Inferior parietal cortex (tissue), 1 donor: ENCODE results near the gene FAF2.

Experiments used
- DNase-seq: peaks from one replicate; pipeline ENCODE4 v3.0.0-alpha.2; 2016; ENCODE audit errors: extremely low spot score

Gene FAF2

DNA sequence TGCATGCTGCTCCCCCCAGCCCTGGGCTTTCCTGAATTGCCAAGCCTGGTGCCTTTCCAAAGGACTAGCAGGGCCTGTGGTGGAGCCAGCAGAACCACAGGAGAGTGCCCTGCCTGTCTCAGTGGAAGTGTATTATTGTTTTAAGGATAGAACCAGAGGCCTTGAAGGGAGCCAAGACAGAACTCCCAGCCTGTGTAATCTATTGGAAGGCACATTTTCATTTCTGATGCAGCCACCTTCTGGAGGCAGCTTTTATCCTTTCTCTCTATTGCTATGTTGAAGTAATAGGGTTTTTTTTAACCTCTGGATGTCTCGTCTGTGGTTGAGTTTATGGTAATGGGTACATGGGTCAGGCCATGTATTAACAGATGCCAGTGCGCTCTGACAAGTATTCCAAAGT lies 59.7 kb downstream of the FAF2 start:
- DNase-seq: no peak

DNA sequence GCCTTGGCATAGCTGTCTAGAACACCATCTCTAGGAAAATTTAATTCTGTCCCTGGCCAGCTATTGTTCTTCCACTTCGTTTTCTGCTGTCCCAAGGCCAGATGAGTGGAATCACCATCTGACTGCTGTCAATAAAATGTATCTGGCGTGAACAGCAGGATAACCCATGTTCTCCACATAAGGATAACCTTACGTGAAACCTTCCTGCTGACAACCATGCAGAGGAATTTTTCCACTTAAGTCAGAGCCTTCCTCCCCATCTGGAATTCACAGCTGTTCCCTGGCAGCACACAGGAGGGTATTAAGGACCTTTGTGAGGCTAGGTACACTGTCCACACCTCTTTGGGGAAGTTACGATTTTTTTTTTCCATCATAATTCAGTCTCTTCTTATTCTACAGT lies 60.4 kb downstream of the FAF2 start:
- DNase-seq: no peak

DNA sequence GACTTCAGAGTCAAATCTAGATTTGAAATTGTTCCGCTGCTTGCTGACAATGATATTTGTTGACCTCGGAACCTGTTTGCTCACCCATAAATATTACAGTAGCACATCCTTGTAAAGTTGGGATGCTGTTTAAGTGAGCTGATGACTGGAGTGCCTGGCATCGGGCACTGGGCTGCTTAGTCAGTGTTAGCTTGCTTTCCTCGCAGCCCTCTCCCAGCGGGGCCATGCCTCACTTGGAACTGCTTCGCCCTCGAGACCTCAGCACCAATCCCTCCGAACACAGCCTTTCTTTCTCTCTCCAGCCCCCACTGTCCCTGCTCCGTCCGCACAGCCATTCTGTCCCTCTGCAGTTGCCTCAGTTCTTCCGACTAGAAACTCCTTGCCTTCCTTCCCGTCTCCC lies 65.6 kb downstream of the FAF2 start:
- no peak for DNase-seq

DNA sequence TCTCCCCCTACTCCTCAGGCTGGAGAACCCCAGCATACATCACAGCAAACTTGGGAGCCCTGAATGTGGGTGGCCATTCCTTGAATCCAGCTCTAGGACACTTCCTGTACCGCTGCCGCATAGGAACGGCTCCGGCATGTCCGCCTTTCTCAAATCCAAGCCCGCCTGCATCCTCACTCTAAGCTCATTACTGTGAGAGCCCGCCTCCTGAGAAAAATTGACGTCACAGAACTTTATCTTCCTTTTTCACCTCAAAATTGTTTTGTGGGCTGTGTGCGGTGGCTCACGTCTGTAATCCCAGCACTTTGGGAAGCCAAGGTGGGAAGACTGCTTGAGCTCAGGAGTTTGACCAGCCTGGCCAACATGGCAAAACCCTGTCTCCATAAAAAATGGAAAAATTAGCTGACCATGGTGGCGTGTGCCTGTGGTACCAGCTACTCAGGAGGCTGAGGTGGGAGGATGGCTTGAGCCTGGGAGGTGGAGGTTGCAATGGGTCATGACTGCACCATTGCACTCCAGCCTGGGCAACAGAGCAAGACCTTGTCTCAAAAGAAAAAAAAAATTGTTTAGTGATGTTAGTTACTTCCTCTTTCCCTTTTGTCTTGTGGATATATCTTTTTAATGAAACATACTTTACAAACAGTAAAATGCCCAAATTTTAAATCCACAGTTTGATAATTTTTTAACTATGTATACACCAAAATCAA lies 66.2 kb downstream of the FAF2 start:
- DNase-seq: no peak

DNA sequence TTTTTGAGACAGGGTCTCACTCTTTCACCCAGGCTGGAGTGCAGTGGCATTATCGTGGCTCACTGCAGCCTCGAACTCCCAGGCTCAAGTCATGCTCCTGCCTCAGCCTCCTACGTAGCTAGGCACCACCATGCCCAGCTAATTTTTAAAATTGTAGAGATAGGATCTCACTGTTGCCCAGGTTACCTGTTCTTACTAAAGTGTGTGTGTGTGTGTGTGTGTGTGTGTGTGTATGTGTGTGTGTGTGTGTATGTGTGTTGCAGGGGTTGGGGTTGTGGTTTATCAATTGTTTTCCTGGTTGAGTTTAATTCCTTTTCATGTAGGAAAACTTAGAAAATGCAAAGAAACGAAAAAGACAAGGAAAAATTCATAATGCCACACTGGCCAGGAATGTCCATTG lies 67.2 kb downstream of the FAF2 start:
- no peak for DNase-seq

DNA sequence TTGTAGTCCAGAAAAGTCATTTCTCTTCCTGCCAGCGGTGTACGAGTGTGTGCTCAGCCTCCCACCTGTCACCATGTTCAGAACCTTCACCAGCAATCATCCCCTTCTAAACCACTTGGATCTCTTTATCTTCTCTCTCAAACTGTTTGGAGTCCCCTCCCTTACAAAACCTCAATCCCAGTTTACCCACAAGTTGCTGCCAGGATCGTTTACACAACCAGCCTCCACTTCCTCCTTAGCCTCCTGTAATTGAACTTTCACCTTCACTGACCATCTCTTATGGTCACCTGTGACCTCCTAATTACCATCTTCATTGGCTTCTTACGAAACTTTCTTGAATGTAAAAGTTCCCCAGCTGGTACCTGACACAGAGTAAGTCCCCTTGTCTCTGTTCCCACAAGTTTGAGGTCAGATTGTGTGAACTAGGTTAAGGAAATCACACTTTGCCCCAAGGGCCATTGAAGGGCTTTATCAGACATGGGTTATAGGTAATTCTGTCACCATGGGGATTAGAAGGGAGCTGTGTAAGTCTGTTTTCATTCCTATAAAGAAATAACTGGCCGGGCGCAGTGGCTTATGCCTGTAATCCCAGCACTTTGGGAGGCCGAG lies 69.0 kb downstream of the FAF2 start:
- no peak for DNase-seq

DNA sequence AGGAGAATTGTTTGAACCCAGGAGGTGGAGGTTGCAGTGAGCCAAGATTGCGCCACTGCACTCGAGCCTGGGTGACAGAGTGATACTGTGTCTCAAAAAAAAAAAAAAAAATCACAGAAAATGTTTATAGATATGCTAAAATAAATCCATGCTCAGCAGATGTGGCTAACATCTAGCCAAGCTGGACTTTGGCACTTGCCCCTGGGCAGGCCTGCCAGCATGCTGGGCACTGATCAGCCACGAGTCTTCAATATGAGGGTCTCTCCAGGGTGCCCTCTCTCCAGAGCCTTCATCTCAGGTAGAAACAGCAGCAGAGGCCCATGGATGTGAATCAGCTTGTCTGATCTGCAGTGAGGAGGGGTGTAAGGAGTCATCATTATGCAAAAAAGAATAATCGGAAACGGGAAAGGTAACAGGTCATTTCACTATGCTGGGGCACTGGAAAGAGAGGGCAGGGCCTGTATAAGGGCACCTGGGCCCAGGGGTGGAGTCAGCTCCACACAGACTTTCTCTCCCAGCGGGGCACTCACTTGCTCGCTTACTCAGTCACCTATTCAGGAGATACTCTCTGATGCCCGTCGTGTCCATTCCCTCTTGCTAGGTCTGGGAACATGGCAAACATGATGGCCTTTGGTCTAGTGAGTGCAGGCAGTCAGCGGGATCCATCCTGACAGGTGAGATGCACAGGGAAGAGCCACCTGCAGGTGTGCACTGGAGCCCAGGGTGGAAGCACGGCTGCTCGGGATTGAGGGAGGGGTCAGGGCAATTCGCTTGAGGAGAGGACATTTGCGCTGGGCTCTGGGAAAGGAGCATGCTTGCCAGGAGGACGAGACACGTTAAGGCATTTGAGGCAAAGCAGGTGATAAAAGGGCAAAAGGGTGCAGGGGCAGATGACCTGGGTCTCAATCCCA lies 71.9 kb downstream of the FAF2 start:
- no peak for DNase-seq

DNA sequence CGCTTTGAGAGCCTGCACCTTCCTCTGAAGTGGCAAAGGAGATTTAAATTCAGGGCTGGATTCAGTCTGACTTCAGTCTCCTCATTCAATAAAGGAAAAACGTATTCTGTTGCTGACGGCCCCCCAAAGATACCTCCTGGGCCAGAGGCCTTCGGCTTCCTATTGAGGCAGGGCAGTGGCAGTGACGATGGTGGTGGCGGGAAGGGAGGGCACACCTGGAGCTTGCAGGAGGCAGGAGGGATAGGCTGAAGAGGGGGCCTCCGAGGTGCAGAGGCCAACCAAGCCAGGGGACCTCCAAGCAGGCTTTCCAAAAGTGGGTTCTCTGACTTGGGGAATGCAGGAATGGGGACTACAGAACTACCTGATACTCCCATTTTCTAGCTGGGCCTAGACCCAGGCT lies 73.1 kb downstream of the FAF2 start:
- DNase-seq: no peak

DNA sequence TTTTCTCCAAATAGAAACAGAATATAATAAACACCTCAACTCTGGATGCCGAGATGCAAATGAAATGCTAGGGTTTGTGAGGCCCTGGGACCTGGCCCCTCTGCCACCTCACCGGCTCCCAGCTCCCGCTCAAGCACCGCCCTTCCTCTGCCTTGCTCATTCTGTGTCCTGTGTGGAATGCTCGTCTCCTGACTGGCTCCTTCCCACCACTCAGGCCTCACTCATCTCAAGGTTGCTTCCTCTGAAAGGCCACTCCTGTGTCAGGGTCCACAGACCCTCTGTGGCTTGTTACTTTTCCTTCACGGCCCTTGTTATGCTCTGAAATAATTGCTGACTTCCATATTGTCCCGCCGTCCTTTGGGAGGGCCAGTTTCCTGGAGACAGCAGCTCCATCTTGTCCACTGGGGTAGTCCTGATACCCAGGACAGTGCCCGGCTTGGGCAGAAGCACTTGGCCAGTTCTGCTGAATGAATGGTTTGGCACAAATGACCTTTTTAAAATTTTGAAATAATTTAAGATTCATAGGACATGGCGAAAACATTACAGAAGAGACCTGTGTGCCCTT lies 73.6 kb downstream of the FAF2 start:
- DNase-seq: no peak

DNA sequence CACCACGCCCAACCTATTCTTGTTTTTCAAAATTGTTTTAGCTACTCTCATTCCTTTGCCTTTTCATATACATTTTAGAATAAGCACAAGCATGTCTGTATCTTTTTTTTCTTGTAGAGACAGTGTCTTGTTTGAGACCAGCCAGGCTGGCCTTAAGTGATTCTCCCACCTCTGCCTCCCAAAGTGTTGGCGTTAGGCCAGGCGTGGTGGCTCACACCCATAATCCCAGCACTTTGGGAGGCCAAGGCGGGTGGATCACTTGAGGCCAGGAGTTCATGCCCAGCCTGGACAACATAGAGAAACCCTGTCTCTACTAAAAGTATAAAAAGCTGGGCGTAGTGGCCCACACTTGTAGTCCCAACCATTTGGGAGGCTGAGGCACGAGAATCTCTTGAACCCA lies 76.0 kb downstream of the FAF2 start:
- no peak for DNase-seq

DNA sequence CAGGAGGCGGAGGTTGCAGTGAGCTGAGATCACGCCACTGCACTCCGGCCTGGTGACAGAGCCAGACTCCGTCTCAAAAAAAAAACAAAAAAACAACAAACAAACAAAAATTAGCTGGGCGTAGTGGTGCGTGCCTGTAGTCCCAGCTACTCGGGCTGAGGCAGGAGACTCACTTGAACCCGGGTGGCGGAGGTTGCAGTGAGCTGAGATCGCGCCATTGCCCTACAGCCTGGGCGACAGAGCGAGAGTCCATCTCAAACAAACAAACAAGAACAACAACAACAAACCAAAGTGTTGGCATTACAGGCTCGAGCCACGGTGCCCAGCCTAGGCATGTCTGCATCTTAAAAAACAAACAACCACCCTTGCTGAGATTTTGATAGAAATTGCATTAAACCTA lies 76.8 kb downstream of the FAF2 start:
- no peak for DNase-seq

DNA sequence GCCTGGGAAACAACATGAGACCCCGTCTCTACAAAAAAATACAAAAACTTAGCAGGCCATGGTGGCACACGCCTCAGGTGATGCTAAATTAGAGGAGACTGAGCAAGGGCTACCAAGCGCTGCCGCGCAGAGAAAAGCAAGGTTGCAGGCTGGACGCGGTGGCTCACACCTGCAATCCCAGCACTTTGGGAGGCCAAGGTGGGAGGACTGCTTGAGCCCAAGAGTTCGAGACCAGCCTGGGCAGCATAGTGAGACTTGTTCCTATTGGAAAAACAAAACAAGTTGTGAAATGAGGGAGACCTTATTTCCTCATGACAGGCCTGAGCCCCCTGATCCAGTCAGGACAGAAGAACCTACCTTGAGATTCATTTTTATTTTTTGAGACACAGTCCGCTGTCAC lies 77.5 kb downstream of the FAF2 start:
- DNase-seq: no peak

DNA sequence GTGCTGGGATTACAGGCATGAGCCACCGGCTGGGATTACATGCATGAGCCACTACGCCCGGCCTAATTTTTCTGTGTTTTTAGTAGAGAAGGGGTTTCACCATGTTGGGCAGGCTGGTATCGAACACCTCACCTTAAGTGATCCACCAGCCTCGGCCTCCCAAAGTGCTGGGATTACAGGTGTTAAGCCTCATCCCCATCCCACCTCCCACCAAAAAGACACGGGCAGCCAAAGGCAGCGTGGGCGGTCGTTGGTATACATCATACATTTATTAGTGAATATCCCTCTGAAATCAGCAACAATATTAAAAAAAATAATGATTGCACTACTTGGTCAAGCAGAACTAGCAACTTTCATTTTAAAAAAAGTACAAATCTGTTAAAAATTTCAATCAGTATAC lies 78.3 kb downstream of the FAF2 start:
- DNase-seq: no peak

DNA sequence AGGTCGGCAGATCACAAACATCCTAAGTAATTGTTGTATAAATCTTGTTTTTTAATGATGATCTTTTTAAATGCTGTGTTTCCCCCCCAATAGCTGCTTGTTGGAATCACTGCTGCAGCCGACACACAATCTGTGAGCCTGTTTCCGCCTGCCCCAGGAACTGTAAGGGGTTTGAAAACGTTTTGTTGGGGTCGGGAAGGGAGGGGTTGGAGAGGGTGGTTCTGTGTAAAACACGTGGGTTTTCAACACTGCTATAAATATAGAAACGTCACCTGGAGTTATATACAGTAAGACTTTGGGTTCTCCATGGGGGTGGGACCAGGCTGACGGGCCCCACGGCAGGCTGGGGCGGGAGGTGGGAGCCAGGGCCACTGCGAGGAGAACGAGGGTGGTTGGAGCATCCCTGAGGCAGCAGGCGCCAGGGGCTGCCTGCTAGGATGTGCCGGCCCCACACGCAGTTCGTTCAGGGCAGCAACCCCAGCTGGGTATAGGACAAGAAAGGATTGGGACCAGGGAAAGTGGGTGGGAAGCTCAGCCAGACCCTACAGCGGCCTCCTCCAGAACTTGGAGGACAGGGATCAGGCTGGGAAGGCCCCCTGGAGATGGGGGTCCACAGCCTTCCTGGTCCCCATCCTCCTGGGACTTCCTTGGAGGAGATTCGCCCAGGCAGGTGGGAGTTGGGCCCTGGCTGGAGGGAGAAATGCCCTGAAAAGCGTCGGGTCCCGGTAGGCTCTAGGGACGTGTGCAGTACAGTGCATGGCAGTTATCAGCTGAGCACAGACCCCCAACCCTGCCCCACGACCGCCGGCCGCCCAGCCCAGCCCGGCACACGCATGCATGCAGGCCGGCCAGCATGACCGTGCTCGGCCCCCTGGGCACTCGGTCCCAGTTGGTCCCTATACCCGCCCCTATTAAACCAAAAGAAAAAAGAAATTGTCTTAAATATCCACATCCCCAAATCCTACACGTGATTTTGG lies 79.3 kb downstream of the FAF2 start:
- no peak for DNase-seq

DNA sequence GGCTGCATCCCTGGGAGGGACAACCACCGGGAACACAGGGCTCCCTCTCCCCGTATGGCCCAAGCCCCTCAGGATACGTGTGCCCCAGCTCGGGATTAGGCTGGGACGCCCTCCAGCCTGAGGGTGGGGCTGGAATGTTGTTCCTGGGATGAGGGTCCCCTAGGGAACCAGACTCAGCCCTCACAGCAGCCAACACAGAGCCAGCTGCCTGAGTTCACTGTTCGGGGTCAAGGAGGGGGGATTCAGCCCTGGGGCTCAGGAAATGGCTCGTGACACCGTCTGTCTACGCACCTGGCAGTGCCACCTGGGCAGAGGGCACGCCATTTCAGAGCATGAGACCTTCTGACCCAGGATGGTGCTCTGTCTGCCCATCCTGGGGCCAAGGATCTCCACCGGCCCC lies 80.1 kb downstream of the FAF2 start:
- DNase-seq: no peak

DNA sequence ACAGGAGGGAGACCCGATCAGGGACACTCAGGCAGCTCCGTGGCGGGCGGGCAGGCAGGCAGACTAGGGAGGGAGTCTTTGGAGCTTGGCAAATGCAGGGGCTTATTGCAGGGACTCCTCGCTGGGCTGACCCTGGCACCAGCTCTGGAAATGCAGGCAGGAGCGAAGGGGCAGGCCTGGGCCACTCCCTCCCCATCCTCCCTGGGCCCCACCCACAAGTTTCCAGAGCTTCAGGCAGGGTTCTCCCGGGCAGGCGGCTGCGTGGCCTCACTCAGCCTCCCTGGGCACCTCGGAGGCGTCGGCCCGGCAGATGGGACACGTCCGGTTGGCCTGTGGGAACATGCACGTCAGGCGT lies 80.6 kb downstream of the FAF2 start:
- no peak for DNase-seq

DNA sequence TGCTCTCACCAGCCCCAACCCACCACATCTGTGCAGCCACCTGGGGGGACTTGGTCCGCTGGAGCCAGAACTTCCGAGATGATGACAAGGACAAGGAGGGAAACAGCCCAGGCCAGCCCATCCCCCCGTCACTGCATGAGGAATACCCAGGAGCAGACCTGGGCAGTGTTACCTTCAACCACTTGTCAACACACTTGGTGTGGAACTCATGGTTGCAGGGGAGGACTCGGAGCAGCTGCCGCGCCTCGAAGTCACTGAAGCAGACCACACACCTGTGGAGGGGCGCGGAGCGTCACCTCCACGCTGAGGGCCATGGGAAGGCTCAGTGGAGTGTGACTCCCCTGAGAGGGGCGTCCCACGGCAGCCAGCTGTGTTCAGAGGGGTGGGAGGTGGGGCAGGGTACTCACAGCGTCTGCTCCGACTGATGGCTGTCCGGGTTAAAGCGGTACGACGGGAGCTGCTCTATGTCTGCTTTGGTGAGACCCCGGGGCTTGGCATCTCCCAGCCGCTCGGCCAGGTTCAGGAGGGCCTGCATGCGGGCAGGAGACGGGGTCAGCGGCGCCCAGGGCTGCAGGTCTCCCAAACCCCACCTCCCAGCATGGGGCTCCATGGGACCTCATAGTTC lies 81.0 kb downstream of the FAF2 start:
- no peak for DNase-seq

DNA sequence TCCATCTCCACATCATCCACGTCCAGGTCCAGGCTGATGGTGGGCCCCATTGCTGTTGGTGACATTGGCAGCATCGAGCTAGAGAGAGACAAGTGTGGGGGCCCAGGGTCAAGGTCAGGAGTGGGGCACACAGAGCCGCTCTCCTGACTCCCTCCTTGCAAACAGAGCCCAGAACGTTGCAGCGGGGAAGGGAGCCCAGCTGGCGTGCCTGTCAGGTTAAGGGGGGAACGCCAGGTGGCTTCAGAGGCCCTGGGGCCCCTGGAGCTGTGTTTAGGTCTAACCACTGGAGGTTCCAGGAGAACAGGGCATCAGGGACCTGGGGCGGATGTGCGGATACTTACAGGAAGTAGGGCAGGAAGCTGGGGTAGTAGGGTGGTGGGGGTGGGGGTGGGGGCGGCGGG lies 81.6 kb downstream of the FAF2 start:
- no peak for DNase-seq

DNA sequence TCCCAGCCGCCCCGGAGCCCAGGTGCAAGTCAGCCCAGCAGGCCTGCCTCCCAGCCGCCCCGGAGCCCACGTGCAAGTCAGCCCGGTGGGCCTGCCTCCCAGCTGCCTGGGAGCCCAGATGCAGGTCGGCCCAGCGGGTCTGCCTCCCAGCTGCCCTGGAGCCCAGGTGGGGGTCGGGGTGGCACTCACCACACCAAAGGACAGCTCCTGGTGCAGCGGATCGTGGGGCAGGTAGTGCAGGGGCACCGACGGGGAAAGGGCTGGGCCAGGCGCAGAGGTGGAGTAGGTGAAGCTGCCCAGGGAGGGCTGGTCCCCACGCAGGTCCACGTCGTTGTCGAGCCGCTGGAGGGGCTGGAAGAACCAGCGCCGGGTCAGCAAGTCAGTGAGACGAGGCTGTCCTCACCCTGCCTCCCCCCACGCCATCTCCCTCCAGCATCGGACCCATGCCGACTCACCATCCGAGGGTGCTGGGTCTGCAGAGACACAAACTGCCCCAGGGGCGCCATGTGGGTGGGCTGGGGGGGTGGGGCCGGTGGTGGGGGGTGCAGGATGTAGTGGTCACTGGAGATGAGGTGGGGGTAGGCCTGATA lies 82.3 kb downstream of the FAF2 start:
- DNase-seq: no peak
